Heart left ventricle (tissue), 13 donors: Measurements from ENCODE around the gene SIMC1.

Experiments
- POLR2A ChIP-seq, 2 donors: fragments of 450-650 bp; IDR thresholded peaks; one replicate each; pipeline ENCODE4 v1.6.1; 2017; ENCODE audit warnings: antibody characterized with exemption in 2 of 2, mild to moderate bottlenecking in 2 of 2, moderate library complexity in 2 of 2
- TF ChIP-seq, protein P1 (sequence below), 12 donors: fragments of 200-600 bp; sonication (generic) in 4 of 12; IDR thresholded peaks; one replicate each; pipeline versions ENCODE4 v1.5.0 to v1.8.0; 2018 to 2022; ENCODE audit warnings: antibody characterized with exemption in 12 of 12, mild to moderate bottlenecking in 5 of 12
- donor health status: ischemic (EF 13 %, LVEDD 7.1; RV severe dilation, severe dysfunction).
- donor health status: DM: no; HTN: yes; CAD: no.
- donor health status: DM: no; HTN: no; CAD: no.
- donor health status: ischemic (EF 25% LVEDD 6.9; RV normal size, moderate dysfunction).
- donor health status: ischemic (EF 25% LVEDD 5.7; RV mildly dilated, moderate dysfunction).
- donor health status: ischemic (EF 35%, LVEDD 5.7; RV mildly dilated, moderate dysfunction).
- donor health status: nonischemic (EF 11% LVEDD 7.7; RV severe dilation, severe dysfunction).
- donor health status: DM: yes; HTN: yes; CAD: no.
- donor health status: PGD.
- donor health status: ischemic (EF 29% LVEDD 5.4; RV normal size, mild dysfunction).
- donor health status: nonischemic (EF 23%, LVEDD 6.1; RV moderate dilation, normal function).

GRCh38 chr5:176381979-176382378, 143.8 kb downstream of the SIMC1 start:
- TF ChIP-seq, protein P1, sequence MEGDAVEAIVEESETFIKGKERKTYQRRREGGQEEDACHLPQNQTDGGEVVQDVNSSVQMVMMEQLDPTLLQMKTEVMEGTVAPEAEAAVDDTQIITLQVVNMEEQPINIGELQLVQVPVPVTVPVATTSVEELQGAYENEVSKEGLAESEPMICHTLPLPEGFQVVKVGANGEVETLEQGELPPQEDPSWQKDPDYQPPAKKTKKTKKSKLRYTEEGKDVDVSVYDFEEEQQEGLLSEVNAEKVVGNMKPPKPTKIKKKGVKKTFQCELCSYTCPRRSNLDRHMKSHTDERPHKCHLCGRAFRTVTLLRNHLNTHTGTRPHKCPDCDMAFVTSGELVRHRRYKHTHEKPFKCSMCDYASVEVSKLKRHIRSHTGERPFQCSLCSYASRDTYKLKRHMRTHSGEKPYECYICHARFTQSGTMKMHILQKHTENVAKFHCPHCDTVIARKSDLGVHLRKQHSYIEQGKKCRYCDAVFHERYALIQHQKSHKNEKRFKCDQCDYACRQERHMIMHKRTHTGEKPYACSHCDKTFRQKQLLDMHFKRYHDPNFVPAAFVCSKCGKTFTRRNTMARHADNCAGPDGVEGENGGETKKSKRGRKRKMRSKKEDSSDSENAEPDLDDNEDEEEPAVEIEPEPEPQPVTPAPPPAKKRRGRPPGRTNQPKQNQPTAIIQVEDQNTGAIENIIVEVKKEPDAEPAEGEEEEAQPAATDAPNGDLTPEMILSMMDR (IDR thresholded peaks at IDR 0.05) = no peak
- TF ChIP-seq POLR2A (IDR thresholded peaks at IDR 0.05) = no peak
